Astrocyte of the cerebellum (primary cell): ENCODE data around the gene GRM5.

Experiments used
- DNase-seq: peaks from one replicate; pipeline ENCODE4 v3.0.0-alpha.2; 2011; ENCODE audit warnings: low read depth
- H3K4me3 ChIP-seq: 2 replicates; pipeline ENCODE4 v1.5.1; 2011; ENCODE audit warnings: mild to moderate bottlenecking, low read depth, low read length, moderate library complexity
- in situ Hi-C: cut with HindIII; loops from 2 replicates; pipeline ENCODE4 v1.10.0; 2017; ENCODE audit warnings: low sequenced_read_pairs
- TF ChIP-seq, protein P1 (sequence below): IDR thresholded peaks from 2 replicates; pipeline ENCODE4 v1.5.1; 2012; ENCODE audit warnings: low read length, low read depth, moderate library complexity, mild to moderate bottlenecking; ENCODE audit errors: missing control alignments

The GRM5 gene

DNA sequence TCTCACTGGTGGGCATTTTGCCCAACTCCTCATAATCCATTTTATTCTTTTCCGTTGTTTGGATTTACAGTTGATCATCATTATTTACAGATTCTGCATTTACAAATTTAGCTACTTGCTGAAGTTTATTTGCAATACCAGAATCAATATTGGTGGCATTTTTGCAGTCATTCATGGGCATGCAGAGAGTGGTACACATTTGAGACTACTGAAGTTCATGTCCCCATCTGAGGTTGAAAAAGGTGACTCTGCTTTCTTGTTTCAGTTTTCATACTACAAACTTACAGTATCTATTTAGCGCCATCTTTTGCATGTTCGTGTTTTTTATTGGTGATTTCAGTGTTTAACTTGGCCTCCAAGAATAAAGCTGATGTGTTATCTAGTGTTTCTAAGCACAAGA is 409.5 kb downstream of the GRM5 start:
- TF ChIP-seq, protein P1, sequence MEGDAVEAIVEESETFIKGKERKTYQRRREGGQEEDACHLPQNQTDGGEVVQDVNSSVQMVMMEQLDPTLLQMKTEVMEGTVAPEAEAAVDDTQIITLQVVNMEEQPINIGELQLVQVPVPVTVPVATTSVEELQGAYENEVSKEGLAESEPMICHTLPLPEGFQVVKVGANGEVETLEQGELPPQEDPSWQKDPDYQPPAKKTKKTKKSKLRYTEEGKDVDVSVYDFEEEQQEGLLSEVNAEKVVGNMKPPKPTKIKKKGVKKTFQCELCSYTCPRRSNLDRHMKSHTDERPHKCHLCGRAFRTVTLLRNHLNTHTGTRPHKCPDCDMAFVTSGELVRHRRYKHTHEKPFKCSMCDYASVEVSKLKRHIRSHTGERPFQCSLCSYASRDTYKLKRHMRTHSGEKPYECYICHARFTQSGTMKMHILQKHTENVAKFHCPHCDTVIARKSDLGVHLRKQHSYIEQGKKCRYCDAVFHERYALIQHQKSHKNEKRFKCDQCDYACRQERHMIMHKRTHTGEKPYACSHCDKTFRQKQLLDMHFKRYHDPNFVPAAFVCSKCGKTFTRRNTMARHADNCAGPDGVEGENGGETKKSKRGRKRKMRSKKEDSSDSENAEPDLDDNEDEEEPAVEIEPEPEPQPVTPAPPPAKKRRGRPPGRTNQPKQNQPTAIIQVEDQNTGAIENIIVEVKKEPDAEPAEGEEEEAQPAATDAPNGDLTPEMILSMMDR = no peak
- H3K4me3 ChIP-seq = no peak overlapping the region
- no peak for DNase-seq
- in situ Hi-C loops = no loop called here

DNA sequence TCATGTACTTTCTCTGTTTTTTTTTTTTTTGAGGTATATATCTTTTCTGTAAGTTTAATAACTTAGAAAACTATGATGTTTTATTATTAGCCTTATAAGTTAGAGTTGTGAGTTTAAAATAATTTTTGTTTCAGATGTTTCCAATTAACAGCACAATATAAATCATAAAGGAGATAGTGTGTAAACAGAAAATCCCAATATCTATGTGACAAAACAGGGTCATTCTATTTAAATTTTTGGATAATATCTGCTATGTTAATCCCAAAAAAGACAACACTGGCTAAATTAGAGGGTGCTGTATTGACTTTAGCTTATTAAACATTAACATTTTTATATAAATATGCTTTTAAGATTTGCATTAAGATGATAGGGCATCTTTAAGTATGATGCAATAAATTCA is 410.1 kb downstream of the GRM5 start:
- TF ChIP-seq, protein P1 = no peak
- no peak for DNase-seq
- H3K4me3 ChIP-seq = no peak overlapping the region
- in situ Hi-C loops = no loop called here

DNA sequence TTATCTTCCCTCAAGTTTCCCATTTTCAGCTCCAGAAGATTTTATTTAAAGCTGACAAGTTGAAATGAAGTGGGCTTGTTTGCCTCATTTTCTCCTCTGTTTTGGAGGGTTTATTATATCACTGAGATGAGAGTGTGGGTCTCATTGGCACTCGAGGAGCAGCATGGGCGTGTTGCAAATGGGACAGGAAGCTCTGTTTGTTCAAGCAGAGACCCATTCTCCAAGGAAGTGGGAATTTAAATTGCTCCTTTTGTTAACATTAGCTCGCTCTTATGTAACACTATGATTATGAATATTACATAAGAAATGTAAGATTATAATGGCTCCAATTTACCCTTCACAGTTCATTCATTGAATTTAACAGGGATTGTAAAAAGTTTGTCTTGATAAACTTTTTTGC is 410.6 kb downstream of the GRM5 start:
- in situ Hi-C loops = no loop called here
- no peak overlapping the region for H3K4me3 ChIP-seq
- DNase-seq = no peak
- TF ChIP-seq, protein P1 = no peak

DNA sequence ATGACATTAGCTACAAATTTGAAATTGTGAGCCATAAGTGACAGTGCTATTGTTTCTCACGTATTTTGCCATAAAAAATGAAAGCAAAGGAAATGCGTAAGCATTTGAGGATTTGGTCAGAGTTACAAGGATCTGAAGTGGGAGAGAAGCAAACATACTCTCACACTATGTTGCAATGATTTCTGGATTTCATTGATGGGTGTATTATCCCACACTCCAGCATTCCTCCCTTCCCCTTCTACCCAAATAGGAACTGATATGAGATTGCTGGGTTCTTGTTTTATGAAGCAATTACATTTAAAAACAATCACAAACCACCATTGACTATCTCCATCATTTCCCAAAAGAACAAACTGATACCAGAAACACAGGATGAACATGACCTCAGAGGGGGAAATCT is 414.2 kb downstream of the GRM5 start:
- DNase-seq = no peak
- in situ Hi-C loops = no loop called here
- TF ChIP-seq, protein P1 = no peak
- H3K4me3 ChIP-seq = no peak overlapping the region

DNA sequence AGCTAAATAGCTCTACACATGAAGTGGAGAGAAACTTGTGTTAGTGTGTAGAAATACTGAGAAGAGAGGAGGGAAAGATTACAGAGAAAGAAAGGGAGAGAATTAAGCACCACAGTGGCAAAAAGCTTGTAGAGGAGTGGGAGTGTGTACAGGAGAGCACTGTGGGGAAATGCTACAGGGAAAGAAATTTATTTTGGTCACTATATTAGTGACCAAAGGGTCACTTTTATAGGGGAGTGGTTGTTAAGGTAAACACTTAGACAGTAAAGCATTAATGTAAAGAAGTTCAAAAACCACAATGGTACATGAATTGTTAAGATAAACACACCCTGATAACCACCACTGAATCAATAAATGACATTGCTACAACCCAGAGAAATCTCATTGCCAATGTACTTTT is 421.1 kb downstream of the GRM5 start:
- in situ Hi-C loops = no loop called here
- DNase-seq = no peak
- TF ChIP-seq, protein P1 = no peak
- H3K4me3 ChIP-seq = no peak overlapping the region

DNA sequence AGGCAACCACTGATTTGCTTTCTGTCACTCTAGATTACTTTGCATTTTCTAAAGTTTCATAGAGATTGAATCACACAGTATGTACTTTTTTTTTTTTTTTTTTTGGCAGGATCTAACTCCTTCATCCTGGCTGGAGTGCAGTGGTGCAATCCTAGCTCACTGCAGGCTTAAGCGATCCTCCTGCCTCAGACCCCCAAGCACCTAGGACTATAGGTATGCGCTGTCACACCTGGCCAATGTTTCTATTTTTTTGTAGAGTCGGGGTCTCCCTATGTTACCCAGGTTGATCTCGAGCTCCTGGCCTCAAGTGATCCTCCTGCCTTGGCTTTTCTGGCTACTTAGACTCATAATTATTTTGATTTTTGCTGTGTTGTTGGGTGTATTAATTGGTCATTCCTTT is 433.6 kb downstream of the GRM5 start:
- H3K4me3 ChIP-seq = no peak overlapping the region
- TF ChIP-seq, protein P1 = no peak
- in situ Hi-C loops = no loop called here
- no peak for DNase-seq

DNA sequence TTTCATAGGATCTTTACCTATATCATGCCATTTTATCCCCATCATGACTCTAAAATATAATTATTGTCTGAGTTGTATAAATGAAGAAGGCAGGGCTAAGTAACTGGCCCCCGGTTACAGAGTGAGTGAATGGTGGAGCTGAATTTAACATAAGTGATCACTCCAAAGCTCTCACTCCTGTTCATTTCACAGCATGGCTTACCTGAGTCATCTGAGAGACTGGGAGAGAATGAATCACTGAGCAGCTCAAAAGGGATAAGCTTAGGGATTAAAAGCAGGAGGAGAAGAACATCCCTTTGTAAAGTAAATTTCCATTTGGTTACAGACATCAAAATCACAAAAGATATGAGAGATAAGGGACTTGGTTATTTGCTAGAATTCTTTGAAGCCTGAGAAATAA is 434.3 kb downstream of the GRM5 start:
- TF ChIP-seq, protein P1 = no peak
- peak; percentile 15 for DNase-seq
- in situ Hi-C loops = no loop called here

More for the DNA sequence above, 434.3 kb downstream of the GRM5 start:
- H3K4me3 ChIP-seq = no peak overlapping the region
